DND-41 (cell line): ENCODE results near the gene WNK1.

Experiments used
- ATAC-seq: fragments of 200-7000 bp; cut with Tn5 transposase; 3 replicates; pipeline ENCODE4 v1.9.1; 2021; ENCODE audit warnings: low read depth; ENCODE audit not compliant: insufficient read depth
- DNase-seq: peaks from one replicate; pipeline ENCODE4 v3.0.0-alpha.2; 2020
- H2AFZ ChIP-seq: 2 replicates; pipeline ENCODE4 v1.6.0; 2012; ENCODE audit warnings: low read depth, low read length
- H3K27ac ChIP-seq: 2 replicates; pipeline ENCODE4 v1.5.1; 2012; ENCODE audit warnings: low read length, inconsistent platforms
- H3K27me3 ChIP-seq: fragments of 200-600 bp; sonication (generic); 2 replicates; pipeline ENCODE4 v1.6.0; 2012; ENCODE audit warnings: low read length, mild to moderate bottlenecking, inconsistent platforms; ENCODE audit not compliant: insufficient read depth, poor library complexity
- H3K36me3 ChIP-seq: 2 replicates; pipeline ENCODE4 v1.5.1; 2012; ENCODE audit warnings: low read length, inconsistent platforms; ENCODE audit not compliant: insufficient read depth
- H3K4me1 ChIP-seq: 2 replicates; pipeline ENCODE4 v1.5.1; 2012; ENCODE audit warnings: mild to moderate bottlenecking, low read length; ENCODE audit not compliant: insufficient read depth
- H3K4me2 ChIP-seq: 2 replicates; pipeline ENCODE4 v1.6.0; 2012; ENCODE audit warnings: mild to moderate bottlenecking, moderate library complexity, low read length, inconsistent platforms; ENCODE audit not compliant: insufficient read depth
- H3K4me3 ChIP-seq, 2 experiments: fragments of 200-600 bp in 1 of 2; shearing (Covaris generic) in 1 of 2; 2 replicates each; pipeline ENCODE4 v1.5.1; 2012 to 2016; ENCODE audit warnings: inconsistent platforms in 2 of 2, low read length in 2 of 2, mild to moderate bottlenecking in 2 of 2, low read depth in 1 of 2, moderate library complexity in 1 of 2
- H3K79me2 ChIP-seq: 2 replicates; pipeline ENCODE4 v1.6.0; 2012; ENCODE audit warnings: low read length, inconsistent platforms; ENCODE audit not compliant: insufficient read depth
- H3K9ac ChIP-seq: 2 replicates; pipeline ENCODE4 v1.6.0; 2012; ENCODE audit warnings: low read depth, mild to moderate bottlenecking, inconsistent platforms, low read length, moderate library complexity
- H3K9me3 ChIP-seq: 2 replicates; pipeline ENCODE4 v1.5.1; 2012; ENCODE audit warnings: low read length, moderate library complexity, mild to moderate bottlenecking, inconsistent platforms; ENCODE audit not compliant: insufficient read depth, severe bottlenecking
- H4K20me1 ChIP-seq: 2 replicates; pipeline ENCODE4 v1.6.0; 2012; ENCODE audit warnings: low read length; ENCODE audit not compliant: insufficient read depth
- EZH2 ChIP-seq: IDR thresholded peaks from 3 replicates; pipeline ENCODE4 v1.6.1; 2012; ENCODE audit warnings: borderline replicate concordance, low read depth, mild to moderate bottlenecking, moderate library complexity, low read length, inconsistent platforms; ENCODE audit not compliant: severe bottlenecking
- TF ChIP-seq, protein P1 (sequence below): IDR thresholded peaks from 2 replicates; pipeline ENCODE4 v1.5.1; 2012; ENCODE audit warnings: borderline replicate concordance, low read length, moderate library complexity, mild to moderate bottlenecking; ENCODE audit not compliant: poor library complexity, severe bottlenecking; ENCODE audit errors: extremely low read depth

The WNK1 gene

DNA sequence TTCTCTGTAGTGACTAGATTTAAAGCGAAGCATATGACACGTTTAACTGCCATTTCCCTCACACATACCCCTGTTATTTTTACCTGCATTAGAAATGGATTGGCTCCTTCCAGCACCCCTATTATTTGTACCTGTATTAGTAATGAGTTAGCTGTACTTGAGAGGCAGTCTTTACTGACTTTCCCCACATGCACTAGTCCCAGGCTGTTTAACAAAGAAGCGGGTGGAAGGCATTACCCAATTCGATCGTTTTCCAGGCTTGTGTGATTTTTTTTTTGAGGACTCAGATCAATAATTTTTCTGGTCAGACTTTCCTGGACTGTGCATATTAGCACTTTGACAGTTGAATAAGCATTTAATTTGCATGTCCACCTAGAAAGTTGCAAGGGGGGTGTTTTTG is 150.7 kb downstream of the WNK1 start:
- Histone ChIP-seq H3K4me1 (no peaks in the 10 kb centered on the region), H2AFZ (no peak overlapping the region), H3K9me3 (no peaks in the 10 kb centered on the region), H3K79me2 (no peaks in the 10 kb centered on the region; the same call in 1 of the 2 replicates), H3K36me3 (peaks cover 96% of the 10 kb centered on the region), H3K4me3 (no peak overlapping the region), H3K4me2 (no peak overlapping the region), H3K9ac (no peak overlapping the region), H3K27ac (no peak overlapping the region), H3K27me3 (no peaks in the 10 kb centered on the region), H4K20me1 (peaks cover 18% of the 10 kb centered on the region)
- TF ChIP-seq, protein P1, sequence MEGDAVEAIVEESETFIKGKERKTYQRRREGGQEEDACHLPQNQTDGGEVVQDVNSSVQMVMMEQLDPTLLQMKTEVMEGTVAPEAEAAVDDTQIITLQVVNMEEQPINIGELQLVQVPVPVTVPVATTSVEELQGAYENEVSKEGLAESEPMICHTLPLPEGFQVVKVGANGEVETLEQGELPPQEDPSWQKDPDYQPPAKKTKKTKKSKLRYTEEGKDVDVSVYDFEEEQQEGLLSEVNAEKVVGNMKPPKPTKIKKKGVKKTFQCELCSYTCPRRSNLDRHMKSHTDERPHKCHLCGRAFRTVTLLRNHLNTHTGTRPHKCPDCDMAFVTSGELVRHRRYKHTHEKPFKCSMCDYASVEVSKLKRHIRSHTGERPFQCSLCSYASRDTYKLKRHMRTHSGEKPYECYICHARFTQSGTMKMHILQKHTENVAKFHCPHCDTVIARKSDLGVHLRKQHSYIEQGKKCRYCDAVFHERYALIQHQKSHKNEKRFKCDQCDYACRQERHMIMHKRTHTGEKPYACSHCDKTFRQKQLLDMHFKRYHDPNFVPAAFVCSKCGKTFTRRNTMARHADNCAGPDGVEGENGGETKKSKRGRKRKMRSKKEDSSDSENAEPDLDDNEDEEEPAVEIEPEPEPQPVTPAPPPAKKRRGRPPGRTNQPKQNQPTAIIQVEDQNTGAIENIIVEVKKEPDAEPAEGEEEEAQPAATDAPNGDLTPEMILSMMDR = no peak
- no peak for TF ChIP-seq EZH2
- no peak for ATAC-seq
- no peak for DNase-seq

DNA sequence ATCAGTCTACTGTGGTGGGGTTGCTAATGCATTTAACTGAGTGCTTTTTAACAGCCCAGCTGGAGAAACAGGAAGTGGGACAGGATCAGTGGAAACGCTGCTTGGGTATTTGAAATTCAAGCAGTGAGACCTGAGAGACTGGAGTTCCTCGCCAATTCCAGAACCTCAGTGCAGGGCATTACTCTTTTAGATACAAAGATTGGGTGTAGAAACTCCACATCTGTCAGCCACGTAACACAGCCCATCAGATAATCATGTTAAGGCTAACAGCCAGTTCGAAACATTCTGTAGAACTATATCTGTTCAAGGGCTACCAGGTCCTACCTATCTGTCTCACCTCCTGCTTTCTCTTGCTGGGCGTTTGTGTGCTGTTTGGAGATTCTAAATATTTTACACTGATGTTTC is 151.6 kb downstream of the WNK1 start:
- Histone ChIP-seq H3K27ac (no peak overlapping the region), H3K9ac (no peak overlapping the region), H3K27me3 (no peaks in the 10 kb centered on the region), H3K36me3 (peaks cover 98% of the 10 kb centered on the region), H4K20me1 (peaks cover 22% of the 10 kb centered on the region), H3K4me3 (no peak overlapping the region), H3K4me2 (no peak overlapping the region), H3K4me1 (no peaks in the 10 kb centered on the region), H3K9me3 (no peaks in the 10 kb centered on the region), H3K79me2 (no peaks in the 10 kb centered on the region; the same call in 1 of the 2 replicates), H2AFZ (no peak overlapping the region)
- DNase-seq = no peak
- ATAC-seq = peak; percentile 62
- TF ChIP-seq, protein P1 = no peak
- TF ChIP-seq EZH2 = no peak

DNA sequence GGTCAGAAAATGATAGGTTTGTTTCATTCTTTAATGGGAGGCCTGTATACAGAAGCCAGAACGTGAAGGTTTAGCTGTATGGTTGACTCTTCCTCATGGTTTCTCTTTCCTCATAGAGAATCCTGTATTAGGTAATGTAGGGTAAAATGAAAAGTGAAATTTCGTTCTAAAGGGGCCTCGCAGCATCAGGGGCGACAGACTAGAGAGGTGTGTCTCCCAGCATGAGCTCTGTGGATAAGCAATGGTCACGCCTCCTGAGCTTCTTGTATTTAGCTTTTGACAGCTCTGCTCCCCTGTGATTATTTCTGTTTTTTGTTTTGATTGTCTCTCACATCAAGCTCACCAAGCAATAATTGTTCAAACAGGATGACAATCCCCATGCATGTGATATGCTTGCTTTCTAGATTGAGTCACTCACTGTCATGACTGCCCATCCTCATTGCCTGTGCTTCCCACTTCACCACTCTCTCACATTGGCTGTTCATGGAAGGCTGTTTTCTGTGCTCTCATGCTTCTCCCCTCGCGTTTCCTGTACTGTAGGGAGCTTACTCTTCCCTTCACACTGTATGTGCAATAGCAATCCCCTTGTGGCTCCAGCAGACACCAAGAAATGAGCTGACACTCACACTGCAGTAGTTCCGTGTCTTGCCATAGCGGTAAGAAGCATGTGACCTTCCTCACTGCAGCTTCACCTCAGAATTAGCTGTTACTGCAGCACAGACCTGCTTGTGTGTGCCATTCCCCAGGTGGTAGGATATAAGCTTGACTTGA is 153.1 kb downstream of the WNK1 start:
- H3K4me2 ChIP-seq = no peak overlapping the region
- no peak overlapping the region for H3K9ac ChIP-seq
- peaks cover 22% of the 10 kb centered on the region for H4K20me1 ChIP-seq
- no peak for DNase-seq
- H3K27me3 ChIP-seq = no peaks in the 10 kb centered on the region
- TF ChIP-seq, protein P1 = no peak
- no peak for TF ChIP-seq EZH2
- H3K36me3 ChIP-seq = peaks cover 98% of the 10 kb centered on the region
- H3K79me2 ChIP-seq = no peaks in the 10 kb centered on the region; the same call in 1 of the 2 replicates
- 0 out of 3 replicates have a peak, but pooled peaks have one; percentile 29 for ATAC-seq
- H2AFZ ChIP-seq = no peak overlapping the region
- no peak overlapping the region for H3K4me3 ChIP-seq
- H3K4me1 ChIP-seq = no peaks in the 10 kb centered on the region
- H3K9me3 ChIP-seq = no peaks in the 10 kb centered on the region
- H3K27ac ChIP-seq = no peak overlapping the region
